Measurements from ENCODE around the gene TENM4. TPM values are rescaled to one million over a fixed set of nuclear protein-coding genes. Genes with fewer than 3 reads are reported as not detected.

Gene TENM4
- total RNA-seq, 2 donors from 2014 or later = 2.6 to 6.8 TPM

DNA sequence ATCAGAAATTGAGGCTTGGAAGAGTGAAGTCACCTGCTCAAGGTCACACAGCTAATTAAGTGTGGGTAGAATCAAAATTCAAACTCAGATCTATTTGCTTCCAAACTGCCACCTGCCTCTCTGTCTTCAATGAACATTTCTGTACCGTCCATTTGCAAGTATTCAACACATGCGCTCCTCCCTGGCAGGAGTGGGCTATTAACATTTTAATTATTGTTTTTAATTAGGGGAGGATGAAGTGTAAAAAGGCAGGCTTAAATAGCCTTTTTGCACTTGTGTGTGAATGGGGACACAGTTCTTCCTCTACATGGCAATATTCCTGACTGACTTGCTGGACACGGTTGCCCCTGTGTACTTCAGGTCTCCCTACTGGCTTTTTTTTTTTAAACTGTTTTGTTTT lies 751.7 kb downstream of the TENM4 start:
- no peak overlapping the region for H3K4me3 ChIP-seq
- intact Hi-C loops (cut with DNase I) = no loop called here
- no peaks in the 10 kb centered on the region for H3K36me3 ChIP-seq
- no peak for TF ChIP-seq POLR2A (IDR thresholded peaks at IDR 0.05)
- no peak for TF ChIP-seq CTCF (IDR thresholded peaks at IDR 0.05)
- TF ChIP-seq POLR2AphosphoS5 (IDR thresholded peaks at IDR 0.05) = no peak
- no peak overlapping the region for H3K27ac ChIP-seq
- H3K27me3 ChIP-seq (replicated peaks; ENCODE audit: insufficient read depth) = no peaks in the 10 kb centered on the region
- no peaks in the 10 kb centered on the region for H3K4me1 ChIP-seq (replicated peaks)
- DNase-seq (ENCODE audit: low spot score) = no peak
- no peaks in the 10 kb centered on the region for H3K9me3 ChIP-seq
- 87% methylated on average over 3 of the region's 3 CpGs for WGBS

DNA sequence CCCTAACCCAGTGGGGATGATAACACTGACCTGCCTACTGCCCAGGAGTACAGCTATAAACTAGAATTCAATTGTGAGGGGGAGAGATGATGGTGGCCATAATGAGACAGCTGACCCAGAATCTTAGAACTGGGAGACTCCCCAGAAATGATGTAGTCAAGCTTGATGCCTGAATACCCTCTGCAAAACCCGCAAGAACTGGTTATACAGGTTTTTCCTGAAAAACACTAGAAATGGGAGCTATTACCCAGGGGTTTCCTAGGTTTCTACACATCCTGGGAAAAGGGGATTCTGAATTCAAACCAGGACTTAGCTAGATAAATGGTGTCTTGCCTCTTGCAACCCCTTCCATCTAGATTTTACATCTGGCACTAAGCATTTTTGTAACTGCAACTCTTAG lies 752.4 kb downstream of the TENM4 start:
- Histone ChIP-seq H3K9me3 (no peaks in the 10 kb centered on the region), H3K4me1 (replicated peaks) (no peaks in the 10 kb centered on the region), H3K36me3 (no peaks in the 10 kb centered on the region), H3K4me3 (no peak overlapping the region), H3K27ac (no peak overlapping the region), H3K27me3 (replicated peaks; ENCODE audit: insufficient read depth) (no peaks in the 10 kb centered on the region)
- intact Hi-C loops (cut with DNase I) = no loop called here
- whole genome bisulfite sequencing = 25% methylated on average over 1 of the region's 1 CpG
- DNase-seq (ENCODE audit: low spot score) = no peak
- no peak for TF ChIP-seq POLR2AphosphoS5 (IDR thresholded peaks at IDR 0.05)

DNA sequence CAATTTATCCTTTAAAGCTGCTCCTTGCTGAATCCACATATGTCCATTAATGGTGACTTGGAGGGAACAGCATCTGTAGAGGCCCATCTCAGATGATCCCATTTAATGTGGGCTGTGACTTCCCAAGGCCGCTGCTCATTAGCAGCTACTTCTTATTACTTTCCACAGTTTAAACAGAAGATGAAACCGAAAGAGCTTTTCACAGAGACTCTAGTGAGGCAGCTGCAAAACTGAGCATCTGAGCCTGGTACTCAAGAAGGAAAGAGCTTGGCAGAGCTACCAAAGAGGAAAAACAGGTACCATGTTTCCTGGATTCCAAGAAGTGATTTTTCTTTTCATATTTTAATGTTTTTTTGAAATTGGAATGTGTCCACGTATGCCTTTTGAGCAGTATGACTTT lies 755.7 kb downstream of the TENM4 start:
- Histone ChIP-seq H3K36me3 (no peaks in the 10 kb centered on the region), H3K27me3 (replicated peaks; ENCODE audit: insufficient read depth) (no peaks in the 10 kb centered on the region), H3K4me3 (no peak overlapping the region), H3K27ac (no peak overlapping the region), H3K4me1 (replicated peaks) (no peaks in the 10 kb centered on the region), H3K9me3 (no peaks in the 10 kb centered on the region)
- 89% methylated on average over 3 of the region's 3 CpGs for WGBS
- no peak for DNase-seq (ENCODE audit: low spot score)
- TF ChIP-seq POLR2AphosphoS5 (IDR thresholded peaks at IDR 0.05) (no peak), POLR2A (IDR thresholded peaks at IDR 0.05) (no peak), CTCF (IDR thresholded peaks at IDR 0.05) (no peak)
- intact Hi-C loops (cut with DNase I) = no loop called here

DNA sequence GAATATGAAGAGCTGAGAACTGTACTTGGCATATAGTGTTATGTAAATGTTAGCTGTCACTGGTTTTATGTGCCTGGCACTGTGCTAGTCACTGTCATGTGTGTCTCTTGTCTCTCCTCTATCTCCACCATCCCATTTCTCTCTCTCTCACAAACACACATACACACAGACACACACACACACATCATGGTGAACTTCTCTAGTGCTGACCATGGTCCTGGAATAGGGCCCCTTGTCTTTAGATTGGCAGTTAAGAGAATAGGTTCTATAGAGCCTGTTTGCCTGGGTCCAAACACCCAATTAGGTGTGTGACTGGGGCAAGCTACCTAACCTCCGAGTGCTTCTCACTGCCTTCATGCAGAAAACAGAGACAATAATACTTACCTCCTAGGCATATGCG lies 756.5 kb downstream of the TENM4 start:
- no peak overlapping the region for H3K27ac ChIP-seq
- no peaks in the 10 kb centered on the region for H3K4me1 ChIP-seq (replicated peaks)
- no peaks in the 10 kb centered on the region for H3K36me3 ChIP-seq
- WGBS = 98% methylated on average over 2 of the region's 2 CpGs
- no peaks in the 10 kb centered on the region for H3K27me3 ChIP-seq (replicated peaks; ENCODE audit: insufficient read depth)
- no peak for TF ChIP-seq POLR2A (IDR thresholded peaks at IDR 0.05)
- no peak for TF ChIP-seq POLR2AphosphoS5 (IDR thresholded peaks at IDR 0.05)
- no peak for TF ChIP-seq CTCF (IDR thresholded peaks at IDR 0.05)
- no peak overlapping the region for H3K4me3 ChIP-seq
- intact Hi-C loops (cut with DNase I) = no loop called here
- no peaks in the 10 kb centered on the region for H3K9me3 ChIP-seq
- DNase-seq (ENCODE audit: low spot score) = no peak

DNA sequence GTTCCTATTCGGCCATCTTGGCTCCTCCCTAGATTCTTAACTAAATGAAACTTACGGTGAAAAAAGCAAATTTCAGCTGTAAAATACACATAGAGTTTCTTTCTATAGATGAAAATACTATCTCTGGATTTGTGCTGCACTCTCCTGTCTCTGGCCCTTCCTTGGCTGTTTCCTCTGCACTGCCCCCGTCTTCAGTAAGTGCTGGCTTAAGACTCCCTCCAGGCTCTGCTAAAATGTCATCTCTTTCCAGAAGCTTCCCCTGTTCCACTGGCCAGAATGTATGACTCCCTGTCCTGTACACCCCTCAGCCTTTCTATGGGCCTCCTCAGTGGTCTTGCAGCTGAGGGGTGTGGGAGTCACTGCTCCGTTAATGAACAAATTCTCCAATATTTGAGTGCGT lies 757.1 kb downstream of the TENM4 start:
- Histone ChIP-seq H3K9me3 (no peaks in the 10 kb centered on the region), H3K4me1 (replicated peaks) (no peaks in the 10 kb centered on the region), H3K36me3 (no peaks in the 10 kb centered on the region), H3K27me3 (replicated peaks; ENCODE audit: insufficient read depth) (no peaks in the 10 kb centered on the region), H3K27ac (no peak overlapping the region), H3K4me3 (no peak overlapping the region)
- intact Hi-C loops (cut with DNase I) = no loop called here
- WGBS = 95% methylated on average over 5 of the region's 5 CpGs
- TF ChIP-seq POLR2AphosphoS5 (IDR thresholded peaks at IDR 0.05) = no peak
- no peak for TF ChIP-seq CTCF (IDR thresholded peaks at IDR 0.05)
- TF ChIP-seq POLR2A (IDR thresholded peaks at IDR 0.05) = no peak
- no peak for DNase-seq (ENCODE audit: low spot score)
